GM12872 (cell line): Measurements from ENCODE around the gene DCAF6.

Experiments used
- TF ChIP-seq, protein P1 (sequence below): IDR thresholded peaks from 3 replicates; pipeline ENCODE4 v1.5.1; 2011; ENCODE audit warnings: low read depth, mild to moderate bottlenecking, low read length, moderate library complexity; ENCODE audit not compliant: insufficient read depth

DCAF6 gene

DNA sequence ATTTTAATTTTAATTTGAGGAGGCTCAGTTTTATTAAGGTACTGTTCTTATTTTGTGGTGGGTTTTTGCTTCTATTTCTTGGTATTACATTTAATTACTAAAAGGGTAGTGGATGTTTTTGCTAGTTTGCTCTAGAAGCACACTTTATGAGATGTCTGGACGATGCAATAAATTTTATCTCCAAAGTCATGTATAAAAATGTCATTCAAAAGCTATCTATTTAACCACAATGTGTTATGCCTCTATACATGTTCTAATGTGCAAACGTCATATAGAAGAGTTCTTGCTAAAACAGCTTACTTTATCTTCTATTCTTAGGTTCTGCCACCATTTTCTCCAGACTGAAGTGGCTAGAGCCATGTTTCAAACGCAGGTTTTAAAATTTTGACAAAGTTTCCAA is 13.3 kb downstream of the DCAF6 start:
- TF ChIP-seq, protein P1, sequence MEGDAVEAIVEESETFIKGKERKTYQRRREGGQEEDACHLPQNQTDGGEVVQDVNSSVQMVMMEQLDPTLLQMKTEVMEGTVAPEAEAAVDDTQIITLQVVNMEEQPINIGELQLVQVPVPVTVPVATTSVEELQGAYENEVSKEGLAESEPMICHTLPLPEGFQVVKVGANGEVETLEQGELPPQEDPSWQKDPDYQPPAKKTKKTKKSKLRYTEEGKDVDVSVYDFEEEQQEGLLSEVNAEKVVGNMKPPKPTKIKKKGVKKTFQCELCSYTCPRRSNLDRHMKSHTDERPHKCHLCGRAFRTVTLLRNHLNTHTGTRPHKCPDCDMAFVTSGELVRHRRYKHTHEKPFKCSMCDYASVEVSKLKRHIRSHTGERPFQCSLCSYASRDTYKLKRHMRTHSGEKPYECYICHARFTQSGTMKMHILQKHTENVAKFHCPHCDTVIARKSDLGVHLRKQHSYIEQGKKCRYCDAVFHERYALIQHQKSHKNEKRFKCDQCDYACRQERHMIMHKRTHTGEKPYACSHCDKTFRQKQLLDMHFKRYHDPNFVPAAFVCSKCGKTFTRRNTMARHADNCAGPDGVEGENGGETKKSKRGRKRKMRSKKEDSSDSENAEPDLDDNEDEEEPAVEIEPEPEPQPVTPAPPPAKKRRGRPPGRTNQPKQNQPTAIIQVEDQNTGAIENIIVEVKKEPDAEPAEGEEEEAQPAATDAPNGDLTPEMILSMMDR = no peak

DNA sequence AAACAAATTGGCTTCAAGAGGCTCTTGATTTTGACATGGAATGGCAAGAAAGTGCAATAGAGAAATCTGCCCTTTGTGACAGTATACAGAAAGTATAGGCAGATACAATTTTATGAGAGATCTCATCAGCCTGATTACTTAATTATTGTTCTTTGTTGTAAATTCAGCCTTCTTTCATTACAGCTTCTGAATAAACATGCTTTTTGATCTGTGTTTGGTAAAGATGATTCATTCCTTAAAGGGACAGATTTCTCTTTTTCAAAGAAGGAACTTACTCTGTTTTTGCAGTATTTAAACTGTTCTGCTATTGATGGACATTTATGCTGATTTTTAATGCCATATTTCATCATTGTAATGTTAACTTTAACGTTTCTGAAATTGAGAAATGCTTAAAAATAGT is 14.1 kb downstream of the DCAF6 start:
- TF ChIP-seq, protein P1 = no peak

DNA sequence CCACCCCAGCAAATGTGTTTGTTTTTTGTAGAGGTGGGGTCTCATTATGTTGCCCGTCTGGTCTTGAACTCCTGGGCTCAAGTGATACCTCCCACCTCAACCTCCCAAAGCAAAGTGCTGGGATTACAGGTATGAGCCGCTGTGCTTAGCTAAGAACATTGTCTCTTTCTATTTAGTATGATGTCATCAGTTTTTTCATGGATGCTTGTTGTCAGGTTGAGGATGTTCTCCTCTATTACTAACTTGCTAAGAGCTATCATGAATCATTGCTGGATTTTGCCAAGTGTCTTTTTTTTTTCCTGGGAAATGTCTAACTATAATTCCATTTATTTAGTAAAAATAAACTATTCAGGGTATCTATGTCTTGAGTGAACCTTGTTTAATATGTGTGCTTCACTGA is 19.4 kb downstream of the DCAF6 start:
- TF ChIP-seq, protein P1 = no peak

DNA sequence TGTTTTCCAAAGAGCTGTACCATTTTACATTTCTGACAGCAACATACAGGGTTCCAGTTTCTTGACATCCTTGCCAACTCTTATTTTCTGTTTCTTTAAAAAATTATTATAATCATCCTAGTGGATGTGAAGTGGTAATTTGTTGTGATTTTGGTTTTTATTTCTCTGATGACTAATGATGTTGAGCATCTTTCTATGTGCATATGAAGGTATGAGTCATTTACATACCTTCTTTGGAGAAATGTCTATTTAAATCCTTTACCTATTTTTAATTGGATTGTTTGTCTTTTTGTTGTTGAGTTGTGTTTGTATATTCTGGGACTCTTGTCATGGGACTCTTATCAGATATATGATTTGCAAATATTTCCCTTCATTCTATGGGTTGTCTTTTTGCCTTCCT is 21.2 kb downstream of the DCAF6 start:
- TF ChIP-seq, protein P1 = no peak

DNA sequence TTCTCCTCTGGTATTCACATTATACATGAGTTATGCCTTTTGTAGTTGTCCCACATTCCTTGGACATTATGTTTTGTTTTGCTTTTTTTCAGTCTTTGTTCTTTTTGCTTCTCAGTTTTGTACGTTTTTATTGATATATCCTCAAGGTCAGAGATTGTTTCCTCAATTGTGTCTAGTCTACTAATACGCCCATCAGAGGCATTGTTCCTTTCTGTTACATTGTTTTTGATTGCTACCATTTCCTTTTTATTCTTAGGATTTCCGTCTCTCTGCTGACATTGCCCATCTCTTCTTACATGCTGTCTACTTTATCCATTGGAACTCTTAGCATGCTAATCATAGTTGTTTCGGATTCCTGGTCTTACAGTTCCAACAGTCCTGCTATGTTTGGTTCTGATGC is 28.2 kb downstream of the DCAF6 start:
- TF ChIP-seq, protein P1 = no peak

DNA sequence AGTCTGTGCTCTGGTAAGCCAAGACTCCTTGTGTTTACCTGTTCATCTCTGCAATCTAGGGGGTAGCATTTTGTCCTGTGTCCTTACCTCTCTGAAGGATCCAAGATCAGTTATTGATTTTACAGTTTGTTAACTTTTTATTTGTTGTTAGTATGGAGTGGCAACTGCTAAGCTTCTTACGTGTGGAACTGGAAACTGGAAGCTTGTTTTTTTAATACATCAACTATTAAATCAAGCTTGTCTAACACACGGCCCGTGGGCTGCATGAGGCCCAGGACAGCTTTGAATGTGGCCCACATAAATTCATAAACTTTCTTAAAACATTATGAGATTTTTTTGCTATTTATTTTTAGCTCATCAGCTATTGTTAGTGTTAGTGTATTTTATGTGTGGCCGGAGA is 29.6 kb downstream of the DCAF6 start:
- TF ChIP-seq, protein P1 = no peak

DNA sequence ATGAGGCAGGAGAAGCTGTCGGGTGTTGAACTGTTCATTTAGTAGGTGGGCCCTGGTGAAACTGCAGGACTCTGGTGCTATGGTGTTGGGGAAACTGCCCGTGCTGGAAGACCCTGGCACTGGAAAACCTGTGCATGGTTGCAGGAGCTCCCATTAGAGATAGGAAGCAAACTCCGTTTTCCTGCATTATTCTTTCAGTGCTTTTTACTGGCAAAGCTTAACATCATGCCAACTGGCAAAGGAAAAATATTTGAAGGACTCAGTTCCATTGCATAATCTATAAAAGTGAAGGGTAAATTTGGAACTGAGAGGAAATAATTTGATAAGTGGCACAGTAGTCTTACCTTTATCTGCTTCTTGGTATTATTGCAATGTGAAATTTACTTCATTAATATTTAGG is 32.1 kb downstream of the DCAF6 start:
- TF ChIP-seq, protein P1 = no peak

DNA sequence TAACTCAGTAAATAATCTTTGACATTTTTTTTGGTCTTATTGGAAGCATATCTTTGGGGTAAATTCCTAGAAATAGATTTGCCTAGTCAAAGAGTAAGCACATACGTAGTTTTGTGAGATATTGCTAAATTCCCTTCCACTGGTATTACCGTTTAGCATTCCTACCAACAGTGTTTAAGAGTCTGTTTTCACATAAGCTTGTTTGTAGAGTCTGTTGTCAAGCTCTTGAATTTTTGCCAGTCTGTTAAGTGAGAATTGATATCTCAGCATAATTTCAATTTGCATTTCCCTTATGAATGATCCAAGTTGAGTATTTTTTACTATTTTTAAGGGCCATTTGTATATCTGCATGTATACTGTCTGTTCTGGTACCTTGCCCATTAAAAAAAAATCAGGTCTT is 37.3 kb downstream of the DCAF6 start:
- TF ChIP-seq, protein P1 = no peak
